Naive thymus-derived CD8-positive, alpha-beta T cell (primary cell): ENCODE measurements around the gene NUP210L. TPM values are rescaled to one million over a fixed set of nuclear protein-coding genes. Genes with fewer than 3 reads are reported as not detected.
A peak's percentile ranks its signal among the peaks of the same experiment; 100 is the strongest.
"Not testable (repeated sequence)": the region's sequence is repeated elsewhere in the genome, so short reads cannot be mapped to it uniquely, and the experiment has no call there.

Experiments
- ATAC-seq, 2 donors: fragments of 150-1000 bp; cut with Tn5 transposase in 1 of 2; sonication (Bioruptor Pico), chemical (Tn5 transposase) in 1 of 2; 1 replicate in 1 of 2; 2 replicates in 1 of 2; pipeline ENCODE4 v1.10.0; 2021; ENCODE audit warnings: mild to moderate bottlenecking in 2 of 2, moderate library complexity in 2 of 2
- POLR2A ChIA-PET: fragments of 350-600 bp; sonication (Branson Sonifier 250); formaldehyde crosslinking; loops from one replicate; lab custom pipeline; 2021; ENCODE audit warnings: antibody characterized with exemption; lab: Charles Lee
- DNase-seq, 10 donors: peaks; one replicate each; pipeline versions ENCODE4 v3.0.0 to v3.0.0-alpha.2; 2020 to 2022
- H3K27ac Mint-ChIP-seq, 10 donors: one replicate each; pipeline ENCODE4 v1.8.0; 2020 to 2022; ENCODE audit warnings: mild to moderate bottlenecking in 10 of 10, mixed read lengths in 10 of 10, moderate library complexity in 4 of 10, inconsistent platforms in 1 of 10
- H3K27me3 Mint-ChIP-seq, 5 donors: one replicate each; pipeline ENCODE4 v1.8.0; 2021 to 2022; ENCODE audit warnings: mixed read lengths in 5 of 5
- H3K36me3 Mint-ChIP-seq, 3 donors: one replicate each; pipeline ENCODE4 v1.8.0; 2020 to 2022; ENCODE audit warnings: mixed read lengths in 3 of 3, mild to moderate bottlenecking in 2 of 3, inconsistent platforms in 1 of 3
- H3K4me1 Mint-ChIP-seq, 4 donors: one replicate each; pipeline ENCODE4 v1.8.0; 2021 to 2022; ENCODE audit warnings: mixed read lengths in 4 of 4
- H3K4me3 Mint-ChIP-seq, 10 donors: one replicate each; pipeline ENCODE4 v1.8.0; 2020 to 2022; ENCODE audit warnings: mild to moderate bottlenecking in 10 of 10, mixed read lengths in 10 of 10, moderate library complexity in 6 of 10, inconsistent platforms in 1 of 10
- H3K9me3 Mint-ChIP-seq, 9 donors: one replicate each; pipeline ENCODE4 v1.8.0; 2020 to 2022; ENCODE audit warnings: mixed read lengths in 9 of 9, mild to moderate bottlenecking in 3 of 9, inconsistent platforms in 1 of 9, moderate library complexity in 1 of 9
- polyA plus RNA-seq, 3 donors: library from polyadenylated mRNA; unstranded; fragments of 300-500 nt; fragmentation: Illumina TruSeq; gene quantifications; one replicate each; pipeline ENCODE4 v1.2.3, GENCODE V29; 2021
- total RNA-seq, 8 experiments: library from RNA in 2 of 8; stranded (reverse) in 2 of 8; gene quantifications; one replicate each; pipeline ENCODE4 v1.2.3 and lab custom pipeline; 2021 to 2026

Gene NUP210L
- total and polyA plus RNA-seq, 5 experiments from 2014 or later, result 0.06 to 0.22 (median 0.16) TPM; not detected in 2

DNA sequence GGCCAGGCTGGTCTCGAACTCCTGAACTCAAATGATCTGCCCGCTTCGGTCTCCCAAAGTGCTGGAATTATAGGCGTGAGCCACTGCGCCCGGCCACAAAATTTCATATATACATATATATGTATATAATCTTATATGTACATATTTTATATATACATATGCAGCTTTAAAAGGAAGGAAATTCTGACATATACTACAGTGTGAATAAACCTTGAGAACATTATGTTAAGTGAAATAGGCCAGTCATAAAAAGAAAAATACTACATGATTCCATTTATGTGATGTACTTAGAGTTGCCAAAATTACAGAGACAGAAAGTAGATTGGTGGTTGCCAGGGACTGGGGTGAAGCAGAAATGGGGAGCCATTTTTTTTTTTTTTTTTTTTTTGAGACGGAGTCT is 63.2 kb downstream of the NUP210L start:
- Mint-ChIP-seq H3K27me3 (no peaks in the 10 kb centered on the region), H3K27ac (no peak overlapping the region), H3K9me3 (peaks cover 0 to 4% (median 0%) of the 10 kb centered on the region in 9 donors), H3K4me1 (no peaks in the 10 kb centered on the region), H3K36me3 (peaks cover 0 to 1% (median 0%) of the 10 kb centered on the region in 3 donors), H3K4me3 (no peak overlapping the region)
- POLR2A ChIA-PET, result interaction anchor here (0.6 to 0.7 kb wide), 2 partner anchors 100 to 169 kb away, joined by 3 to 4 read pairs; partner anchors contain the start of gene GATAD2B
- ATAC-seq (no peak), DNase-seq (no peak)

DNA sequence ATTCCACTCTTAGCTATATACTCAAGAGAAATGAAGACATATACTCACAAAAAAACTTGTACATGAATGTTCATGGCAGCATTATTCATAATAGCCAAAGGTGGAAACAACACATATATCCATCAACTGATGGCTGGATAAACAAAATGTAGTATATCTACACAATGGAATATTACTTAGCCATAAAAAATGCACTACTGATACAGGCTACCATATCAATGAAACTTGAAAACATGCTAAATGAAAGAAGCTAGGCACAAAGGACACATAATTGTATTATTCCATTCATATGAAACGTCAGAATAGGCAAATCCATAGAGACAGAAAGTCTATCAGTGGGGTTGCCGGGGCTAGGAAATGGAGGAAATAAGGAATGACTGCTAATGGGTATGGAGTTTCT is 67.3 kb downstream of the NUP210L start:
- no peaks in the 10 kb centered on the region for H3K4me1 Mint-ChIP-seq
- POLR2A ChIA-PET, result no interaction called here

DNA sequence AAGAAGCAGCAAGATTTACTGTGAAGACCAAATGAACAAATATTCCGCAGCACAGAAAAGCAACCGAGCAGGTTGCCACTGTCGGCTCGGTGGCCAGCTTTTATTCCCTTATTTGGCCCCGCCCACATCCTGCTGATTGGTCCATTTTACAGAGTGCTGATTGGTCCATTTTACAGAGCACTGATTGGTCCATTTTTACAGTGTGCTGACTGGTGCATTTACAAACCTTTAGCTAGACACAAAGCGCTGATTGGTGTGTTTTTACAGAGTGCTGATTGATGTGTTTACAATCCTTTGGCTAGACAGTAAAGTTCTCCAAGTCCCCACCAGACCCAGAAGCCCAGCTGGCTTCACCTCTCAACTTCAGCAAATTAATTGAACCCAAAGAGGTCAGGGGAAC is 71.8 kb downstream of the NUP210L start:
- H3K4me1 Mint-ChIP-seq, H3K27me3 Mint-ChIP-seq, H3K4me3 Mint-ChIP-seq, POLR2A ChIA-PET, H3K27ac Mint-ChIP-seq, ATAC-seq, H3K36me3 Mint-ChIP-seq, DNase-seq: not testable (repeated sequence)
- peaks cover 0 to 22% (median 0%) of the 10 kb centered on the region in 9 donors for H3K9me3 Mint-ChIP-seq

More for the DNA sequence above, 67.3 kb downstream of the NUP210L start:
- Mint-ChIP-seq H3K9me3 (peaks cover 0 to 22% (median 0%) of the 10 kb centered on the region in 9 donors), H3K4me3 (no peak overlapping the region), H3K36me3 (peaks cover 0 to 10% (median 0%) of the 10 kb centered on the region in 3 donors), H3K27ac (no peak overlapping the region), H3K27me3 (peaks cover 0 to 2% (median 0%) of the 10 kb centered on the region in 5 donors)
- DNase-seq (no peak), ATAC-seq (no peak)

DNA sequence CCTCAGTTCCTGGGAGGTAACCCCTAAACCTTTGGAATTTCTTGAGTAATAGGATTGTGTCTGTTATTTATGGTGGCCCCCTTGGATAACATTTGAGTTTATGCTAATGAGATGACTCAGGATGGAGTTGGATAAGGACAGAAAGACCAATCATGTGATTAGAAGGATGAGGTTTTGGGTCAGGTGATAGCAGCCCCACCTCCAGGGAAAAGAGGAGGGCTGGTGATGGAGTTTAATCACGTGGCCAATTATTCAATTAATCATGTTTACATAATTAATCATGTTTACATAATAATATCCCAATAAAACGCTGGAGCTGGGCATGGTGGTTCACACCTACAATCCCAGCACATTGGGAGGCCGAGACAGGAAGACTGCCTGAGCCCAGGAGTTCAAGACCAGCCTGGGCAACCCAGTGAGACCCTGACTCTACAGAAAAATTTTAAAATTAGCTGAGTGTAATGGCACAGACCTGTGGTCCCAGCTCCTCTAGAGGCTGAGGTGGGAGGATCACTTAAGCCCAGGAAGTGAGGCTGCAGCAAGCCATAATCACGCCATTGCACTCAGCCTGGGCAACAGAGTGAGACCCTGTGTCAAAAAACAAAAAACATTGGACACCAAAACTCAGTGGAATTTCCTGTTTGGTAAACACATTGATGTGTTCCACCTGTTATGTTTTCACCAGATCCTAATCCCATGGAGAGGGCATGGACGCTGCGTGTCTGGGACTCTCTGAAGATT is 73.3 kb downstream of the NUP210L start:
- ATAC-seq (no peak), DNase-seq (no peak)
- H3K27ac Mint-ChIP-seq, result no peak overlapping the region
- peaks cover 0 to 23% (median 5%) of the 10 kb centered on the region in 9 donors for H3K9me3 Mint-ChIP-seq
- H3K27me3 Mint-ChIP-seq, result peaks cover 0 to 5% (median 0%) of the 10 kb centered on the region in 5 donors
- H3K4me3 Mint-ChIP-seq, result no peak overlapping the region
- no peaks in the 10 kb centered on the region for H3K4me1 Mint-ChIP-seq
- H3K36me3 Mint-ChIP-seq, result peaks cover under 1 to 10% (median 4%) of the 10 kb centered on the region in 3 donors
- POLR2A ChIA-PET, result no interaction called here

DNA sequence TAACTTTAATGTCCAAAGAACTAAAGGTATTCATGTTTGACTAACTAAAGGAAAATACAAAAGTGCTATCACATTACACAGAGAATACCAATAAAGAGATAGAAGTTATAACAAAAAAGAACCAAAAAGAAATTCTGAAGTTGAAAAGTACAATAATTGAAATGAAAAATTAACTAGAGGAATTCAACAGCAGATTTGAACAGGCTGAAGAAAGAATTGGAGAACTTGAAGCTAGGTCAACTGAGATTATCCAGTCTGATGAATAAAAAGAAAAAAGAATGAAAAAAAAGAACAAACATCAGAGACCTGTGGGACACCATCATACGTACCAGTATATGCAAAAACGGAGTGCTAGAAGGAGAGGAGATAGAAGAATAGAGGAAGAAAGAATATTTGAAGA is 78.5 kb downstream of the NUP210L start:
- peaks cover 2 to 8% (median 6%) of the 10 kb centered on the region in 3 donors for H3K36me3 Mint-ChIP-seq
- ATAC-seq, result no peak
- peaks cover 0 to 10% (median 9%) of the 10 kb centered on the region in 9 donors for H3K9me3 Mint-ChIP-seq
- H3K27ac Mint-ChIP-seq, result no peak overlapping the region
- DNase-seq, result no peak
- H3K4me3 Mint-ChIP-seq, result no peak overlapping the region
- POLR2A ChIA-PET, result no interaction called here
- H3K27me3 Mint-ChIP-seq, result peaks cover 0 to 12% (median 4%) of the 10 kb centered on the region in 5 donors
- no peaks in the 10 kb centered on the region for H3K4me1 Mint-ChIP-seq

DNA sequence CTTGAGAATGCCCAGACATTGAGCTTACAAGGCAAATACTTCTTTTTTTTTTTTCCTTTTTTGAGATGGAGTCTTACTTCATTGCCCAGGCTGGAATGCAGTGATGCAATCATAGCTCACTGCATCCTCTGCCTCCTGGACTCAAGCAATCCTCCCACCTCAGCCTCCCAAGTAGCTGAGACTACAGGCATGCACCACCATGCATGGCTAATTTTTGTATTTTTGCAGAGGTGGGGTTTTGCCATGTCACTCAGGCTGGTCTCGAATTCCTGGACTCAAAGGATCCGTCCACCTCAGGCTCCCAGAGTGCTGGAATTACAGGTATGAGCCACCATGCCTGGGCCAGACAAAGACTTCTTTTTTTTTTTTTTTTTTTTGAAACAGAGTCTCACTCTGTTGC is 79.1 kb downstream of the NUP210L start:
- DNase-seq, result no peak
- no peaks in the 10 kb centered on the region for H3K4me1 Mint-ChIP-seq
- POLR2A ChIA-PET, result no interaction called here
- H3K4me3 Mint-ChIP-seq, result no peak overlapping the region
- peaks cover 0 to 14% (median 4%) of the 10 kb centered on the region in 5 donors for H3K27me3 Mint-ChIP-seq
- H3K27ac Mint-ChIP-seq, result no peak overlapping the region
- no peak for ATAC-seq
- peaks cover 2 to 8% (median 6%) of the 10 kb centered on the region in 3 donors for H3K36me3 Mint-ChIP-seq
- peaks cover 0 to 10% (median 9%) of the 10 kb centered on the region in 9 donors for H3K9me3 Mint-ChIP-seq

DNA sequence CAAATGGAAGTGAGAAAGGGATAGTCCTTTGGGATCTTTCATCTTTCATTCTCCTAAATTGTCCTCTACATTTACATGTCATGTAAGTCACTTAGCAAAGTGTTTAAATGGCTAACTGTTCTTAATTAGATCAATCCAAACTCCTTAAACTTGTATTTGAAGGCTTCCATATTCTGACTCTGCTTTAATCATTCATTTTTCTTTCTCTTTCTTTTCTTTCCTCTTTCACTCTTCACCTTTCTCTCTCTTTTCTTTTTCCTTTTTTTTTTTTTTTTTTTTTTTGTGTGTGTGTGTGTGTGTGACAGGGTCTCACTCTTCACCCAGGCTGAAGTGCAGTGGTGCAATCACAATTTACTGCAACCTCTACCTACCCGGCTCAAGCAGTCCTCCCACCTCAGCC is 92.6 kb downstream of the NUP210L start:
- no peak for ATAC-seq
- Mint-ChIP-seq H3K4me3 (no peak overlapping the region), H3K27me3 (peaks cover 0 to 11% (median 0%) of the 10 kb centered on the region in 5 donors), H3K36me3 (no peaks in the 10 kb centered on the region), H3K4me1 (peaks cover 0 to 5% (median 1%) of the 10 kb centered on the region in 4 donors), H3K9me3 (no peaks in the 10 kb centered on the region), H3K27ac (no peak overlapping the region)
- POLR2A ChIA-PET, result interaction anchor here (0.7 kb wide), 1 partner anchor 75 kb away, joined by 3 read pairs; no protein-coding TSS in a partner anchor
- no peak for DNase-seq

DNA sequence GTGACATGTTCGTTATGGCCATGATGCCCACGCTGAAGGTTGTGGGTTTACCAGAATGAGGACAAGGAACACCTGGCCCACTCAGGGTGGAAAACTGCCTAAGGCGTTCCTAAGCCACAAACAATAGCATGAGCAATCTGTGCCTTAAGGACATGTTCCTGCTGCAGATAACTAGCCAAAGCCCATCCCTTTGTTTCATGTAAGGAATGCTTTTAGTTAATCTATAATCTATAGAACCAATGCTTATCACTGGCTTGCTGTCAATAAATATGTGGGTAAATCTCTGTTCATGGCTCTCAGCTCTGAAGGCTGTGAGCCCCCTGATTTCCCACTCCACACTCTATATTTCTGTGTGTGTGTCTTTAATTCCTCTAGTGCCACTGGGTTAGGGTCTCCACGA is 107.4 kb downstream of the NUP210L start:
- POLR2A ChIA-PET, result interaction anchor here (0.6 kb wide), 1 partner anchor 340 kb away, joined by 3 read pairs; no protein-coding TSS in a partner anchor
- DNase-seq, H3K4me1 Mint-ChIP-seq, H3K4me3 Mint-ChIP-seq, ATAC-seq, H3K27ac Mint-ChIP-seq, H3K36me3 Mint-ChIP-seq, H3K27me3 Mint-ChIP-seq: not testable (repeated sequence)
- peaks cover 0 to 11% (median 0%) of the 10 kb centered on the region in 9 donors for H3K9me3 Mint-ChIP-seq

DNA sequence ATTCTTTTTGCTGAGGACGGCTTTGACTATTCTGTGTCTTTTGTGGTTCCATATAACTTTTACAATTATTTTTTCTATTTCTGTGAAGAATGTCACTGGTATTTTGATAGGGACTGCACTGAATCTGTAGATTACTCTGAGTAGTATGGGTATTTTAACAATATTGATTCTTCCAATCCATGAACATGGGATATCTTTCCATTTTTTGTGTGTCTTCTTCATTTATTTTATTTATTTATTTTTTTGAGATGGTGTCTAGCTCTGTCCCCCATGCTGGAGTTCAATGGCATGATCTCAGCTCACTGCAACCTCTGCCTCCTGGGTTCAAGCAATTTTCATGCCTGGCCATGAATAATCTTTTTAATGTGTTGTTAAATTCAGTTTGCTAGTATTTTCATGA is 121.2 kb downstream of the NUP210L start:
- H3K27ac Mint-ChIP-seq, DNase-seq, H3K4me1 Mint-ChIP-seq, POLR2A ChIA-PET, ATAC-seq, H3K27me3 Mint-ChIP-seq, H3K4me3 Mint-ChIP-seq, H3K36me3 Mint-ChIP-seq, H3K9me3 Mint-ChIP-seq: not testable (repeated sequence)

DNA sequence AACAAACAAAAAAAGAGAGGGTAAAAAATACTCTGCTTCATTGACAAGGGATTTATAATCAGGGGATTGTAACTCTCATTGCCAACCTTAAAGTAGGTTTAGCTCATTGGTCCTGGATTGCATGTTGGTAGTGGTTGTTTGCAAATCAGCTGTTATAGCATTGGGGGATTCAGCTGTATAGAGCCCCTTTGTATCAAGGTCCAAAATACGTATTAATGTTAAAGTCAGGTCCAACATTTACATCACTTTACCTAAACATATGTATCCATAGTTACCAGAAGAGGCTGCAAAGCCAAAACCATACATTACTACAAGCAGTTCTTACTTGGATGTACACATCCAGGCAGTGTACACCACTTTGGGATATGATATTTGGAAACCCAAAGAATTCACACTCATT is 134.9 kb downstream of the NUP210L start:
- no peak overlapping the region for H3K4me3 Mint-ChIP-seq
- no peaks in the 10 kb centered on the region for H3K36me3 Mint-ChIP-seq
- DNase-seq (no peak), ATAC-seq (no peak)
- H3K27ac Mint-ChIP-seq, result no peak overlapping the region
- H3K27me3 Mint-ChIP-seq, result no peaks in the 10 kb centered on the region
- no peaks in the 10 kb centered on the region for H3K9me3 Mint-ChIP-seq
- no peaks in the 10 kb centered on the region for H3K4me1 Mint-ChIP-seq
- POLR2A ChIA-PET, result no interaction called here

DNA sequence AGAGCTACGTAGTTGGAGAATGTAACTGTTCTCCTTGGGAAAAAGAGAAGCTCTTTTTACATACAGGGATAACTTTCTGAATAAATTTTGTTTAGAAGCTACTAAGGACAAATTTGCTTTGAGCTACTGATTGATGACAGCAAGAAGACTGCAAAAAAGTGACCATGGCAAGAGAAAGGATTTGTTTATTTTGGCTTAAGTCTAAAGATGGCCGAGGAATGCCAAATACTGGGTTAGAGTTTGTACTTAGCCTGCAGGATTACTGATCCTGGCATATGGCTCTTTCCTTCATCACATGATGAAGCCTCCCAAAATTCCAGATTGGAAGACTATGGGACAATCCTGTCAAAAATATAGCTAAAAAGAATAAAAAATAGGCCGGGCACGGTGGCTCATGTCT is 135.6 kb downstream of the NUP210L start:
- Mint-ChIP-seq H3K36me3 (no peaks in the 10 kb centered on the region), H3K4me1 (no peaks in the 10 kb centered on the region), H3K27ac (peak overlapping the region in 1 of 10 donors; percentile 12), H3K27me3 (no peaks in the 10 kb centered on the region), H3K9me3 (no peaks in the 10 kb centered on the region), H3K4me3 (no peak overlapping the region)
- POLR2A ChIA-PET, result no interaction called here
- ATAC-seq, result no peak
- no peak for DNase-seq

DNA sequence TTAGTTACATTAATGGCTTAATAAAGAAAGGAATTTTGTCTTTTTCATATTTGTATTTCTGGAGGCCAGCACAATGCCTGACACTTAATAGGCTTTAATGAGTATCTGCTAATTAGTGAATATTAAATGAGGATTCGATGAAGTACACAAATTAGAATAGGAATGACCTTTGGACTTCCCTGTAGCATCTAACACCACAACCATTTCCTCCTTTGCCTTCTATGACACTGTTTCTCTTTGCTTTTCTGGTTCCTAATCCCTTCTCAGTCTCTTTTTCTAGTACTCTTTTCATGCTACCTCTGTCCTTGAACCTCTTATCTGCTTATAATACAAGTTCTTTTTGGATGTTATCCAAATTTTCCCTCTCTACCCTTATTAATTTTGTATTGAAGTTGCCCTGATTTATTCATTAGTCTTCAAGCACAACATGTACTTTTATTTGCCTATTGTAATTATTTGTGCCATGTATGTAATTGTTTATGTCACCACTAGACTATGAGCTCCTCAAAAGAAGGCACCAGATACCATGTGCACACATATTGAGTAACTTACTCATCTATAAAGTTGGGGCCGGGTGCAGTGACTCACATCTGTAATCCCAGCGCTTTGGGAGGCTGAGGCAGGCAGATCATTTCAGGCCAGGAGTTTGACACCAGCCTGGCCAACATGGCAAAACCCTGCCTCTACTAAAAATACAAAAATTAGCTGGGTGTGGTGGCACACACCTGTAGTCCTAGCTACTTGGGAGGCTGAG is 140.5 kb downstream of the NUP210L start:
- POLR2A ChIA-PET, result no interaction called here
- Mint-ChIP-seq H3K4me3 (no peak overlapping the region), H3K36me3 (peaks cover 0 to 2% (median 2%) of the 10 kb centered on the region in 3 donors), H3K9me3 (no peaks in the 10 kb centered on the region), H3K4me1 (peaks cover 0 to 1% (median 0%) of the 10 kb centered on the region in 4 donors), H3K27me3 (no peaks in the 10 kb centered on the region), H3K27ac (peak overlapping the region in 1 of 10 donors; percentile 20)
- DNase-seq (no peak), ATAC-seq (no peak)

DNA sequence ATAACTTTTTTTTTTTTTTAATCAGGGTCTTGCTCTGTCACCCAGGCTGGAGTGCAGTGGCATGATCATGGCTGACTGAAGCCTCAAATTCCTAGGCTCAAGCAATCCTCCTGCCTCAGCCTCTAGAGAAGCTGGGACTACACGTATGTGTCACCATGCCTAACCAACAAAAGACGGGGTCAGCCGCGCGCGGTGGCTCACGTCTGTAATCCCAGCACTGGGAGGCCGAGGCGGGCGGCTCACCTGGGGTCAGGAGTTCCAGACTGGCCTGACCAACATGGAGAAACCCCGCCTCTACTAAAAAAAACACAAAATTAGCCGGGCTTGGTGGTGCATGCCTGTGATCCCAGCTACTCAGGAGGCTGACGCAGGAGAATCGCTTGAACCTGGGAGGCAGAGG is 142.3 kb downstream of the NUP210L start:
- H3K27me3 Mint-ChIP-seq, POLR2A ChIA-PET, H3K4me1 Mint-ChIP-seq, DNase-seq, H3K36me3 Mint-ChIP-seq, H3K9me3 Mint-ChIP-seq, H3K27ac Mint-ChIP-seq, ATAC-seq, H3K4me3 Mint-ChIP-seq: not testable (repeated sequence)
